T-helper 1 cell treated with Interleukin-12 subunit alpha and Interleukin-12 subunit beta and Interleukin-4 antibody, amounts not matched to agents 30 ng/mL and 1 ng/mL, for 36 hours (primary cell): Measurements from ENCODE around the gene PM20D1. TPM values are rescaled to one million over a fixed set of nuclear protein-coding genes. Genes with fewer than 3 reads are reported as not detected.
"Not testable (repeated sequence)": the region's sequence is repeated elsewhere in the genome, so short reads cannot be mapped to it uniquely, and the experiment has no call there.

Source experiments
- intact Hi-C: fragments of 100-400 bp; cut with micrococcal nuclease; formaldehyde crosslinking; loops from one replicate; pipeline ENCODE4 v1.15.1; 2024
- total RNA-seq: library from RNA; stranded (reverse); gene quantifications from 2 replicates; pipeline ENCODE4 v1.2.3, GENCODE V29; 2022

Gene PM20D1
- total RNA-seq: 0.34 and 0.78 TPM in 2 replicates

DNA sequence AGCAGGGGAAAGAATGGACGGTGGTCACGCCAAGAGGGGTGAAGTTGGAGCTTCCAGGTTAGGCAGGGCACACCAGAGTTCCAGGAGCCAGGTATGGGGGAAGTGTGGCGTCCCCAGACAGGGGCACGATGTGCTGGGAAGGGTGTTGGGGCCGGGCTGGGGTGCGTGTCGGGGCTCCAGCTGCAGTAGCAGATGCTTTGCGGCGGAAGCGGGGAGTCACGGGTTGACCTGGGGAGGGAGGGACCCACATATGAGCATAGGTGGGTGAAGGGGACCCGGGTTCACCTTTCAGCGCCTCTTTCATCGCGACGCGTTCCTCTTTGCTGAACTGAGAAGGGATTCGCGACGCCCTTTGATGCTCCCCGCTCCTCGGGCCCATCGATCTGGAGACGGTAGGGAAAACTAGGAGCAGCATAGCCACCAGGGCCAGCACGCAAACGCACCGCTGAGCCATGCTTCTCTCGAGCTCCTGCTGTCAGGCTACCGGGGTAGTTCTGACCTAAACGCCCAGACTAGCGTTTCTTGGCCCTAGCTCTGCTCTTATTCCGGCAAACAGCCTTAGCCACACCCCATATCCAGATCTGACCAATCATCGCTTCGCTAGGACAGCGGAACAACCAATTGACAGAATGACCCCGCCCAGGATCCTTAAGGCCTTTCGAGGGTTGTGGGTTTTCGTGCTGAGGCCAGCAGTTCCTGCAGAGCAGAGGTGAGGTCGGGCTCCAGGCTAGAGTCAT is at the start of gene PM20D1:
Gene PM20D1, minus strand, starts transcription at position 514 of the 737 bp plus-strand sequence. Its CDS starts 60 bp downstream, at position 454.
- intact Hi-C loops: loop anchor here (1.0 to 2.0 kb wide), 4 partner anchors 36 to 128 kb away; partner anchors contain the start of genes RAB29 and SLC41A1

- intact Hi-C loops: no loop called here
These were observed 46.4 kb upstream of the PM20D1 start for GRCh38 chr1:205896351-205896750.

DNA sequence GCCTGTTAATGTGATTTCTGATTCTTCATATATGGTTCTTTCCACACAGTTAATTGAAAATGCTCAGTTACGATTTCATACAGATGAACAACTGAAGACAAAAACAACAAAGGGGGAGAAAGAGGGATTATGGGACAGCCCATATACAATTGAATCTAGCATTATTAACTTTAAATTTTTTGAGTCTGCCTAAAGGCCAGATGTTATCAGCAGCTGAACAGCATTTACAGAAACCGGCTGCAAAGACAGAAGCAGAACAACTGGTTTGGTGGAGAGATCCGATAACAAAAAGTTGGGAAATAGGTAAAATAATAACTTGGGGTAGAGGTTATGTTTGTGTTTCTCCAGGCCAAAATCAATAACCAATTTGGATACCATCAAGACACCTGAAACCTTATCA is 44.2 kb upstream of the PM20D1 start:
- intact Hi-C loops: not testable (repeated sequence)

GRCh38 chr1:205892175-205892574 is 42.2 kb upstream of the PM20D1 start:
- intact Hi-C loops: not testable (repeated sequence)

- intact Hi-C loops: not testable (repeated sequence)
These were observed 41.5 kb upstream of the PM20D1 start for GRCh38 chr1:205891481-205891880.

DNA sequence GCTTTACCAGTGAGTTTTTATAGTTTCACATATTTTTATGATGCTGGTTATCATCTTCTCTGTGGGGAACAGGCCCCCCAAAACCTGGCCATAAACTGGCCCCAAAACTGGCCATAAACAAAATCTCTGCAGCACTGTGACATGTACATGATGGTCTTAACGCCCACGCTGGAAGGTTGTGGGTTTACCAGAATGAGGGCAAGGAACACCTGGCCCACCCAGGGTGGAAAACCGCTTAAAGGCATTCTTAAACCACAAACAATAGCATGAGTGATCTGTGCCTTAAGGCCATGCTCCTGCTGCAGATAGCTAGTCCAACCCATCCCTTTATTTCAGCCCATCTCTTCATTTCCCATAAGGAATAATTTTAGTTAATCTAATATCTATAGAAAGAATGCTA is 40.7 kb upstream of the PM20D1 start:
- intact Hi-C loops: not testable (repeated sequence)

- intact Hi-C loops: not testable (repeated sequence)
These were observed 39.8 kb upstream of the PM20D1 start for GRCh38 chr1:205889706-205890105.

DNA sequence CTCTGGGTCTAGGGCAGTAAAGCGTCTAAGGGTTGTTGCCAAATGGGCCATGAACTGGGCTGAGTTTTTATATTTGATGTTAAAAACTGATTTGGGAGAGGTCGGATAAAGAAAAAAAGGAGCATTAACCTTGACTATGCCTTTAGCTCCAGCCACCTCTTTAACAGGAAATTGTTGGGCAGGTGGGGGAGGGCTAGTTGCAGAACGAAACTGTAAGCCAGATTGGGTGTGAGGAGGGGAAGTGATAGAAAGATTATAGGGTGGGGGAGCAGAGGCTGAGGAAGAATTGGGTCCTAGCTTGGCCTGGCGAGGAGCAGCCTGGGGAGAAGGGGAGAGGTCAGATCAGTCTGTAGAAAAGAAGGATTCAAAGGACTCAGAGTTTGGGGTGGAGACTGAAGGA is 39.1 kb upstream of the PM20D1 start:
- intact Hi-C loops: not testable (repeated sequence)

- intact Hi-C loops: no loop called here
These were observed 33.9 kb upstream of the PM20D1 start for GRCh38 chr1:205883792-205884191.

DNA sequence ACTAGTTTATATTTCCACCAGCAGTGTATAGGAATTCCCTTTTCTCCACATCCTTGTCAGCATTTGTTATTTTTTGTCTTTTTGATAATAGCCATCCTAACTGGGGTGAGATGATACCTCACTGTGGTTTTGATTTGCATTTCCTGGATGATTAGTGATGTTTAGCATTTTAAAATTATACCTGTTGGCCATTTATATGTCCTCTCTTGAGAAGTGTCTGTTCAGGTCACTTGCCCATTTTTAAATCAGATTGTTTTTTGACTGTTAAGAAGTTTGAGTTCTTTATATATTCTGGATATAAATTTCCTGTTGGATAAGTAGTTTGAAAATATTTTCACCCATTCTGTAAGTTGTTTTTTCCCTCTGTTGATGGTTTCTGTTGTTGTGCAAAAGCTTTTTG is 31.0 kb upstream of the PM20D1 start:
- intact Hi-C loops: no loop called here

DNA sequence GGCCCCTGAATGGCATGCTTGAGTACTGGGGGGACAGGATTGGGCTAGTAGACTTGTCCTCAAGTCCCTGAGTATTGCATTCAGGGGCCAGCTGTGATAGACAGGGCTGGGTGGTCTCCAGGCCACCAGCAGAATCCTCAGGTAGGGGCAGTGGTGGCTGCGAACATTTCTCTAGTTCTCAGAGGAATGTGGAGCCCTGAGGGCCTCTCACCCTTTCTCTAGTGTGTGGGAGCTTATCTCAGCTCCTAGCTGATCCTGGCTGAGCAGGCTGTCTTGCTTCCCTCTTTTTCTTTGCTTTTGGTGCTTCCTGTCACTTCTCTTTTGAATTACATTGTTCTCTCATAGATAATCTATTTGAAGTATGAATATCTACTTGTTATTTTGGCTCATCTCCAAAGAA is 30.0 kb upstream of the PM20D1 start:
- intact Hi-C loops: no loop called here

DNA sequence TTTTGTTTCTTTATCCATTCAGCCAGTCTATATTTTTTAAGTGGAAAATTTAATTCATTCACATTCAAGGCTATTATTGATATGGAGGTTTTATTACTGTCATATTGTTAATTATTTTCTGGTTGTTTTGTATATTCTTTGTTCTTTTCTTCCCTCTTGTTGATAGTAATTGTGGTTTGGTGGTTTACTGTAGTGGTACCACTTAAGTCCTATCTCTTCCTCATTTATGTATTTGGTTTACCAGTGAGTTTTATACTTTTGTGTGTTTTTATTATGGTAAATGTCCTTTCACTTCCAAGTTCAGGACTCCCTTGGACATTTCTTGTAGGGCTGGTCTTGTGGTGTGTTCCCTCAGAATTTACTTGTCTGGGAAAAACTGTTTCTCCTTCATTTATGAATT is 28.1 kb upstream of the PM20D1 start:
- intact Hi-C loops: no loop called here

- intact Hi-C loops: not testable (repeated sequence)
These were observed 23.2 kb upstream of the PM20D1 start for GRCh38 chr1:205873148-205873547.

DNA sequence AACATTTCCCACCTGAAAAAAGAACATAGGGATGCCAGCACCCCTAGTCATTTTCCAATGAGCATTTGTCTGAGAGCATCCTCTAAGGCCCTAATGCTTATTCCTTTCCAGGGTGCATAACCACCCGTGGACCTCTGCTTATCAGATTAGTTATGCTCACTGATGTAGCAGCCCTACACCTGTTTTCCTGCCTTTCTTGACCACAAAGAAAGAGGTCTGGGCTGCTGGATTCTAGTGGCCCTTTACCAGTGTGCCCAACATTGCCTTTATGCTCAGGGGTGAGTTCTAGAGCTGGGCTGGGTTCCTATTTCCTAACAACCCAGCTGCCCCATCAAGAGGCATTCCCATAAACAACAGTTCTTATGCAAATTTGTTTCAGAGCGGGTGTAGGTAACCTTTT is 20.3 kb upstream of the PM20D1 start:
- intact Hi-C loops: no loop called here

DNA sequence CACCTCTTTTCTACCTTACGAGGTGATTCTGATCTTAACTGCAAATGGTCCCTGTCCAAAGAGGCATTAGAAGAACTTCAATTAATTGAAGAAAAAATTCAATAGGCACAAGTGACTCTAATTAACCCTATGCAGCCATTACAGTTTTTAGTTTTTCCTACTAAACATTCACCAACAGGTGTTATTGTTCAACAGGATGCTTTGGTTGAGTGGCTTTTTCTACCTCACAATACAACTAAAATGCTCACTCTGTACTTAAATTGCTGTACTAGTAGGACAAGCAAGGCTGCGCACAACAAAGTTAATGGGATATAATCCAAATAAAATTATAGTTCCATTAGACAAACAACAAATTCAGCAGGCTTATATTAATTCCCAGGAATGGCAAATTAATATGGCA is 11.6 kb upstream of the PM20D1 start:
- intact Hi-C loops: no loop called here

DNA sequence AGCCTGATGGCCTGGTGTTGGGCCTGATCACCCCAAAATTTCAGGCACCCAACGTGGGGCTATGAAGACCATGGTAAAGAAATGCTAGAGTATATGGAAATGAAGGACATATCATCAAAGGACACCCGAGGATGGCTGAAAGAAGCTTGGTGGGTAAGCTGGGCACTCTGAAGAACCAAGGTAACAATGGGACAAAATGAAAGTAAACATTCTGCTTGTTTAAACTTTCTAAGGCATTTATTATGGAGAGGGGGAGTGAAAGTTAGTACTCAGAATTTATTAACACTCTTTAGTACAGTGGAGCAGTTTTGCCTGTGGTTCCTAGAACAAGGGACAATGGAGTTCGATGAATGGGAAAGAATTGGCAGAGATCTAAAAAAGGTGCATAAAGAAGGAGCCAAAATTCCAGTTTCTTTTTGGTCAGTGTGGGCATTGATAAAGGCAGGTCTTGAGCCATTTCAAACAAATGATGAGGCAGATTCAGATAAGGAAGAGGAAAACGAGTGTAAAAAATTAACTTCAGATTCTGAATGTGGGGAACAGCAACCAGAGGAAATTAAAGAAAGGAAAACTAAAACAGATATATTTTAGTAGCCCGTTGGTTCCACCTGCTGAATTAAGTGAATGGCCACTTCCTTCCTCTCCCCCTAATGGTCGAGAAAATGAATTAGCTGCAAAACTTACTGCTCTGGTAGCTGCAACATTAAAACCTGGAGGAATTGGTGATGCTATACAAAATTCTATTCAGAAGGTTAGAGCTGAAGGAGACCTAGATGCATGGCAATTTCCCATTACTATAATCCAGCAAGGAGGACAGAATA is 8.4 kb upstream of the PM20D1 start:
- intact Hi-C loops: no loop called here

GRCh38 chr1:205857501-205857900 is 7.6 kb upstream of the PM20D1 start:
- intact Hi-C loops: not testable (repeated sequence)

DNA sequence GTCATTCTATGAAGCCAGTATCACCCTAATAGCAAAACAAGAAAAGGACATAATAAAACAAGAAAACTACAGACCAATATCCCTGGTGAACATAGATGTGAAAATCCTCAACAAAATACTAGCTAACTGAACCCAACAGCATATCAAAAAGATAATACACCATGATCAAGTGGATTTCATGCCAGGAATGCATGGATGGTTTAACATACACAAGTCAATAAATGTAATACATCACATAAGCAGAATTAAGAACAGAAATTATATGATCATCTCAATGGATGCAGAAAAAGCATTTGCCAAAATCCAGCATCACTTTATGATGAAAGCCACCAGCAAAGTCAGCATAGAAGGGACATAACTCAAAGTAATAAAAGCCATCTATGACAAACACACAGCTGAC is 6.5 kb upstream of the PM20D1 start:
- intact Hi-C loops: no loop called here

DNA sequence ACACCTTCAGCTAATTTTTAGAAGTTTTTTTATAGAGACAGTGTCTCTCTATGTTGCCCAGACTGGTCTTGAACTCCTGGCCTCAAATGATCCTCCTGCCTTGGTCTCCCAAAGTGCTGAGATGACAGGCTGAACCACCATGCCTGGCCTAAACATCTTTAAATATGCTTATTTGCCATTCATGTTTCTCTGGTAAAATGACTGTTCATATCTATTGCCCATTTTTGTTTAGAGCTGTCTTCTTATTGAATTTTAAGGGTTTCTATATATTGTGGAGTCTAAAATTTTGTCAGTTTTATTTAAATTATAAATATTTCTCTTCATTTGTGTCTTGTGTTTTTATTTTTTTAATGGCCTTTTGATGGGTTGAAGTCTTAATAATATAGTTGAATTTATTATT is 3.0 kb upstream of the PM20D1 start:
- intact Hi-C loops: no loop called here

DNA sequence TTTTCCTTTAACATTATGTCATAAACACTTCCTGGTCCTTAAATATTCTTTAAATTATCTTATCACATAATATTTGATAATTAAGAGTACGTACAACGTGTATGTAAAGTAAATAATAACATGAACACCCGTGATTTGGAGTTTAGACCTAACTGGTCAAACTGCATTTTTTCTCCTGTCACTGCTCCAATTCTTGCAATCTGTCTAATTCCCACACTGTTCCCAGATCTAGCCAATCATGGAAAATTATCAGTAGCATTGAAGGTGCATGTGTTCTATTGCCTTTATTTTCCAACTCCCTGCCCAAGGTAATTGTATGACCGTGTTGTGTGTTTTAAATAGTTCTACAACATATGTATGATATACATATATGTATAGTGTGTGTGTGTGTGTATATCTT is 2.1 kb upstream of the PM20D1 start:
- intact Hi-C loops: loop anchor here (2.0 kb wide), 1 partner anchor 103 kb away; no protein-coding TSS in a partner anchor

GRCh38 chr1:205843036-205843859 is 6.7 kb downstream of the PM20D1 start:
- intact Hi-C loops: no loop called here

GRCh38 chr1:205842229-205842628 is 7.7 kb downstream of the PM20D1 start:
- intact Hi-C loops: no loop called here
